AG08395 (cell line): Measurements from ENCODE around the gene NTM.

Experiments
- DNase-seq: peaks from one replicate; pipeline ENCODE4 v3.0.0; 2012; ENCODE audit warnings: mixed read lengths, low spot score

Gene NTM

GRCh38 chr11:131601586-131601985 is 231.2 kb downstream of the NTM start:
- peak; percentile 52 for DNase-seq

DNA sequence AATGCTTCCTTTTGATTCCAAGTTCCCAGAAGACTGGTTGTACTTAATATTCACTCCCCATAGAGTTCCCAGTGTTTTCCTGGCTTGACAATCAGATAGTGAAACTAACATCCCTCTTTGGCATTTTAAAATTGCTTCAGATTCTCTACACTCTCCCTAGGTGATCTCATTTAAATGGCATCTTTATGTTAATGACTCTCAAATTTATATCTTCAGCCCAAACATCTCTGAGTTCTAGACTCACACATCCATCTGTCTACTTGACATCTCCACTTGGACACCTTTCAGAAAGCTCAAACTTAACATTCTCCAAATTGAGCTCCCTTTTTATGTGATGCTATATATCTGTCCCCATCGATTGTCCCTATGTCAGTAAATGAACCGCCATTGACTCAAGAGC is 232.0 kb downstream of the NTM start:
- DNase-seq = no peak

DNA sequence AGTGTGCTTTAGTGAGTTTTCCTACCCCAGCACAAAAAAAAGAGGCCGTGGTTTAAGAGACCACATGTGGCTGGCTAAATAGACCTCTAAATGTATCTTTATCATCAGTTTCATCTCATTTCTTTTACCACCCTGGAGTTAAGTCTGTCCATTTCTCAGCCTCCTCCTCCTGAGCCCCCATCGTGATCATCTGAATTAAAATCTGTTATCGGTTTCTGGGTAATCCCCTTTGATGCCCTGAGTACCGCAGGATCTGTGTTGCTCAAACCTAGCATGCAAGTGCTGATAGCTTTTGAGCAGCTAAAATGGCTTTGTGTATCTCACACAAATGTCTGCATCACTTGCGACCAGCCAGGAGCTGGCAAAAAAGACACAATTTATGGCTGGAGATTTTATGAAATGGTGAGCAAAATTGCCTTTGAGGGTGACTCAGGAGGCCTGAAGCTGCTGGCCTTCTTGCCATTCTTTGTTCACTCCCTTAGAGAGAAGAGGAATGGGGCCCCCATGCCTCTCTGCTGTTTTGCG is 236.5 kb downstream of the NTM start:
- DNase-seq = no peak

DNA sequence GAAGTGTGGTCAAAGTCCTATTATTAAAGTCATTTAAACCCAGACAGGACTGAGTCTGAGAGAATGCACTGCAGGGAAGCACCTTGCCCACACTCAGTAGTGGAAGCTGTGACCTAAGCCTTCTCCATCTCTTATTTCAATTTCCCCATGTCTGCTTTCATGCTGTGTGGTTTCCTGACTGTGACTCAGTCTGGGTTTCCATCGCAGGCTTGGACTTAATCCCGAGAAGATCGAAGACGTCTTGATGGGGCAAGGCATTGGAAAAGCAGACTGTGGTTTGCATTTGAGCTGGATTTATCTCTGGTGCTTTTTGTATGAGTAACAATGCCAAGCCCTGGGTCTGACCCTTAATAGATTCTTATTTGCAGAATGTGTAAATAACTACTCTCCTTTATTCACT is 238.9 kb downstream of the NTM start:
- peak; percentile 94 for DNase-seq

GRCh38 chr11:131609921-131610320 is 239.5 kb downstream of the NTM start:
- peak; percentile 52 for DNase-seq

DNA sequence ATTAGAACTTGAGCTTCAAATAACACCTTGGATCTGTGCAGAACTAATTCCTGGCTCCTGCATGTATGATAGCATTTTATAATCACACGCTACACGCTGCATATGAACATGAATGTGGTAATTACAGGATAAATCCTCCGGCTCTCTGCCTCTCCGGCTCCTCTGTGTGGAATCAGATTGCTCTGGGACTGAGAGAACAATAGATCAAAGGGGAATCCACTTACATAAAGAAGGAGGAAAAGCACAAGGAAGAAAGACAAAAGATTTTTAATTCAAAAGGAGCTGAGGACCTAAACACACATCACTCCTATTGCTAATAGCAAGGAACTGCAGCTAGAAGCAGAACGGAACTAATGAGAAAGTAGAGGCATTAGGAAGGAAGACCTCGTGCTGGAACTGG is 240.9 kb downstream of the NTM start:
- DNase-seq = no peak

DNA sequence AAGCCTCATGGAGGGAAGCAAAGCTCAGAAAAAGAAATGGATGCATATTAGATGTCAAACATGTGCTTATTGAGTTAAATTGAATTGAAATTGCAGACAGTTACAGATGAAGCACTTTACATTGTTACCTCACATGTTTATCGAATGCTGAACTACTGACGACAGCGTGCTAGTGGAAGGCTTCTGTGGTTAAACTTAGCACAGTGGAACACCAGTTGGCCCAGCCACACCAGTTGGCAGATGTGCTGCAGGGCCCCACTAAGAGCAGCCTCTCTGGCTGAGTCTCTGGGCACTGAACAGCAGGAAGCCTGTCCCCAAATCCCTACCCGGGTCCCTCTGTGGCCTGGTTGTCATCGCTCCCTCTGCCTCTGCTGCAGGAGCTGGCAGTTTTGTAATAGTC is 242.1 kb downstream of the NTM start:
- no peak for DNase-seq

DNA sequence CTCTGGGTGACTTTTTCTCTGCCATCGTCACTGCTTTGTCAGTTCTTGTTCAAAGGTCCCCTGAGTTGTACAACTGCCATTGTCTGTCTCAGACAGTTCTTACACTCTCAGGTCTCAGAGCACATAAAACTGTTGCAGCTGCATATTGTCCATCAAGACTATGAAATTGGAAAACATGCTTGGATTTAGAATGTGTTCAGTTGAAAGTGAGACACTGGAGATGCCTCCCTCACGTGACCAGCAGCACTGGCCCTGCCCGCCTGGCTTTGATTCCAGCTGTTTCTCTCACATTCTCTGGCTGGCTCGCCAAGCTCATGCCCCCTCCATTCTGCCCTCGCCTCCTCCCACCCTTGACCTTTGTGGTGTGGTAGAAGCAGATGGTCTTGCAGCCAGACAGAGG is 244.2 kb downstream of the NTM start:
- DNase-seq = no peak

- DNase-seq = no peak
These were observed 245.2 kb downstream of the NTM start for GRCh38 chr11:131615611-131616010.

GRCh38 chr11:131616481-131617140 is 246.2 kb downstream of the NTM start:
- DNase-seq = no peak

- peak; percentile 36 for DNase-seq
These were observed 247.8 kb downstream of the NTM start for GRCh38 chr11:131618201-131618600.

DNA sequence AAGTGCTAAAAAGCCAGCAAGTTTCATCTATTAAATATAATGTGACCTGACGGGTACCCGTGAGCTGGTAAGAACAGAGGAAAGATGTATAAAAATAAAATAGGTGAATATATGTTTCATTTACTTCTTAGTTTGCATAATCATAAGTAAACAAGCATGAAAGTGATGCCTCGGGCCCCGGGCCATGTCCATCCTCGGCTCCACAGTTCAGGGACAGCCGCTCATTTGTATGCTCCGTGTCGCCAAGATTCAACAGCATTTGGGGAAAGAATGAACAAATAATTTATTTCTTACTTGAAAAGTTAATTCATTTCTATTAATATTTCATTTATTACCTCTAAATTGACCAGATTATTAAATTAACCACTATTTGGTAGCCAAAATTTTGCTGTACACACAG is 251.8 kb downstream of the NTM start:
- no peak for DNase-seq

- peak; percentile 63 for DNase-seq
These were observed 254.1 kb downstream of the NTM start for GRCh38 chr11:131624531-131624930.

DNA sequence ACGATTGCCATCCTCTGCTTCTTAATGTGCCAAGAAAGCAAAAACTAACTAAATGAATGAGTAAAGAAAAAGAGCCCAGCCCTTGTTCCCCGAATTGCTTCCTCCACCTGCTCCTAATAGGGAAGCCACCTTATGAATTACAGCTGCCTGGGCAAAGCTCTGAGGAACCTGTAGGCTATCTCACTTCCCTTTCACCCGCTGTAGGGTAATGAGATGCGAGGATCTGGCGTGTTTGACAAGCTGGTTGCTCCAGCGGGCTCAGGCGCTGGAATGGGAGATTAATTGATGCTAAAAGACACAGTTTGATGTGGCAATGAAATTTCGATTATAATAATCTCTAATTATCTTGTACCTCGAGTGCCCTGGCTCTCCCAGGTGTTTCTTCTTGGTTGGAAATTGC is 256.4 kb downstream of the NTM start:
- no peak for DNase-seq

DNA sequence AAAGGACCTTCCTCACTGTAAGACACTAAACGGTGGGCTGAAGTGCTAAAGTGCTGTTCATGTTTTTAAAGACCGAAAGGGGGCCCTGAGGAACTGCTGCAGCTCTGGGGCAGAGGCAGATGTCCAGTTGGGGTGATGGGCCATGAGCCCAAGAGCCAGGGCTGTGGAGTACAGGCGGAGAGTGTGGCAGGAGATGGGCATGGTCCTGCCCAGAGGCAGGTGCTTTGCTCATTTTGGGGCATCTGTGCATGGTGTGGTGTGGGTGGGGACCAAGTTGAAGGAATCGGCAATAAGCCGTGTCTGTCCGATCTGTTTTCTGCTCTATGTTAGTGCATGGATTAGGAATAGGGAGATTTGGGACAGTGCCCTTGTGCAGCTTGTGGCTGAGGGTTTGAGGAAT is 258.3 kb downstream of the NTM start:
- DNase-seq = no peak

- no peak for DNase-seq
These were observed 259.6 kb downstream of the NTM start for GRCh38 chr11:131629925-131630540.

GRCh38 chr11:131632971-131633370 is 262.6 kb downstream of the NTM start:
- DNase-seq = no peak

- no peak for DNase-seq
These were observed 263.7 kb downstream of the NTM start for GRCh38 chr11:131633921-131634715.

GRCh38 chr11:131637469-131638175 is 267.2 kb downstream of the NTM start:
- peak; percentile 65 for DNase-seq

GRCh38 chr11:131638889-131639288 is 268.5 kb downstream of the NTM start:
- no peak for DNase-seq

DNA sequence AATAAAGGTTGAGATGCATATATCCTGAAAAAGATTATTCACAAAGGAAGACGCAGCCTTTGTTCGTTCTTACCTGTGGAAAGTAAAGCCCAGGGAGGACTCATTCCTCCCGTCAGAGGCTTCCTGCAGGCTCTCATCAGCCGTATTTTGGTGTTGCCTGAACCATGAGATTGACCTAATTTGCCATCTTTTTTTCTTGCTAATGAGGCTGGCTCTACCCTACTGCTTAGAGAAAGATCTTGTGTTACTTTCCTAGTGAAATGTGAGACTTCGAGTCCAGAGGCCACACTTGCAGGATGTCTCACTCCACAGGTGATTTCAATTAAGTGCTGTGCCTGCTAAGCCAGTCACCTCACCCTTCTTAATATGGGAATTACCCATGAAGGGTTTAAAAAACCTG is 269.9 kb downstream of the NTM start:
- DNase-seq = no peak

DNA sequence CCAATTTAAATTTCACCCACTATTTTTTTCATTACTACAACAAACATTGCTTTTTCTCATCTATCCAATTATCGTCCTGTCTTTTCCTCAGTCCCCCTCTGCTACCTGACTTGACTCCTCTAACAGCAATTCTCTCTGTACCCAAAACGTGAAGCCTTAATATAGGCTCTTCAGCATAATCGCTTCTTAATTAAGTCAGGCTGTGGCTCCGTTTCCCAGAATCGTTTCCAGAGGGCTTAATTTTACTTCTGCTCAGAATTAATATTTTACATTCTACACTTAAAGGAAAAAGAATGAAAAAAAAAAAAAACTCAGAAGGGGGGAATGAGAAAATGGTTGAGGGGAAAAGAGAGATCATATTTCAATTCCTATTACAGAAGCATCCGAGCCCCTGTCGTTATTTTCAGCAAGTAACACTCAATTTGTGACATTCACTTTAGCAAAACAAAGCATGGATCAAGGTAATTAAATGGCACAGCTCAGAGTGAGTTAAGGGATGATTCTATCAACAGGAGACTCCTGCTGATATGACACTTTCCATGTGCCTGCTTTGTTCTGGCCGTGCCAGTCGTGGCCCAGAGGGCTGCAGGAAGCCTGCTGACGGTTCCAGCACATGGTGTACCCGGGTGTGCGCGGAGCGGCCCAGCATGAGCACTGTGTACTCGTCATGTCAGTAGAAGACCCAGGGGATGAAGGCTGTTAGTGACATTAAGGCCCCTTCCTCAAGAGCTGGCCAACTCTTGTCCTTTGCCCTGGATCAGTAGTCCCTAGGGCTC is 272.5 kb downstream of the NTM start:
- DNase-seq = no peak
